Stimulated activated effector memory CD8-positive, alpha-beta T cell treated with anti-CD3 and anti-CD28 coated beads, Interleukin-12 subunit alpha, Interleukin-12 subunit beta, amount 100 ng/mL, for 72 hours (primary cell): ENCODE results near the gene APOL1.
A peak's percentile ranks its signal among the peaks of the same experiment; 100 is the strongest.

Experiments used
- ATAC-seq: fragments of 150-1000 bp; cut with Tn5 transposase; 2 replicates; pipeline ENCODE4 v1.10.0; 2021
- DNase-seq, 2 donors: peaks; one replicate each; pipeline ENCODE4 v3.0.0; 2021 to 2022; ENCODE audit warnings: low spot score in 2 of 2
- H3K27ac Mint-ChIP-seq: one replicate; pipeline ENCODE4 v1.8.0; 2022; ENCODE audit warnings: mild to moderate bottlenecking, mixed read lengths
- H3K36me3 Mint-ChIP-seq: one replicate; pipeline ENCODE4 v1.8.0; 2022; ENCODE audit warnings: mild to moderate bottlenecking, mixed read lengths
- H3K4me1 Mint-ChIP-seq: one replicate; pipeline ENCODE4 v1.8.0; 2022; ENCODE audit warnings: mixed read lengths
- H3K4me3 Mint-ChIP-seq: one replicate; pipeline ENCODE4 v1.8.0; 2022; ENCODE audit warnings: mild to moderate bottlenecking, mixed read lengths
- H3K9me3 Mint-ChIP-seq: one replicate; pipeline ENCODE4 v1.8.0; 2022; ENCODE audit warnings: mixed read lengths

Gene APOL1

DNA sequence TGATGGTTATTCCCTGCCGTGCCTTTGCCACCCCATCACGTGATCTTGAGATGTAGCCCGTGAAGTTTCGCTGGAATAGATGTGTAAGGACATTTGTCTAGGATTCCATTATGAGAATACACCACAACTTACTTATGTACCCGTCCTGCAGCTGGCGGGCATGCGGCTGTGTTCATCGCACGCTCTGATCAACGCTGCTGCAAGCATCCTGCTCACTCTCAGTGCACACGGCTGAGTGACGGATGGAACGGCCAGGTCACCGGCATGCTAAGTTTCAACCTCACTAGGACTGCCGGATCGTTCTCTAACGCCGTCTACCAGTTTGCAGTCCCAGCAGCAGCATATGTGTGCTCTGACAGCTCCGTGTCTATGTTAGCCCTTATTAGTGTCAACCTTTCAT lies 44.6 kb downstream of the APOL1 start:
- peaks cover 100% of the 10 kb centered on the region for H3K36me3 Mint-ChIP-seq
- DNase-seq (no peak), ATAC-seq (no peak)

DNA sequence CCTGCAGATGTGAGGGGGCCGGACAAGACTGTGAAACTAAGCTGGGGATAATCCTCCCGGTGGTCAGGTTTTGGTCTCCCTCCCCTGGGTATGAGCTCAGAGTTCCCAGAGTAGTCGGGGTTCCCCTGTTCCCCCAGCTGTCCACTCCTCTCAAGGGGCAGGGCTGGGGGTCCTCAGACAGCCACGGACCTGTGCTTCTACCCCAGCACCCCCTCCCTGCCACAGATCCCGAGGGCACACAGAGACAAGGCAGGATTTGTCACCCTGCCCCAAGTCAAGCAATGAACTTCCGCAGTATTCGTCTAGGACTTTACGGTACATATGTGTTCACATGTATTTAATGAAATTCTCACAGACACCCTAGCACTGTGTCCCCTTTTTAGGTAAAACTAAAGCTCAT lies 45.2 kb downstream of the APOL1 start:
- no peak for DNase-seq
- Mint-ChIP-seq H3K4me1 (peaks cover 37% of the 10 kb centered on the region), H3K36me3 (peaks cover 100% of the 10 kb centered on the region), H3K9me3 (no peaks in the 10 kb centered on the region), H3K4me3 (no peak overlapping the region), H3K27ac (no peak overlapping the region)
- no peak for ATAC-seq

More for the DNA sequence above, 44.6 kb downstream of the APOL1 start:
- Mint-ChIP-seq H3K4me1 (peaks cover 42% of the 10 kb centered on the region), H3K9me3 (no peaks in the 10 kb centered on the region), H3K27ac (peak overlapping the region; percentile 81), H3K4me3 (no peak overlapping the region)

DNA sequence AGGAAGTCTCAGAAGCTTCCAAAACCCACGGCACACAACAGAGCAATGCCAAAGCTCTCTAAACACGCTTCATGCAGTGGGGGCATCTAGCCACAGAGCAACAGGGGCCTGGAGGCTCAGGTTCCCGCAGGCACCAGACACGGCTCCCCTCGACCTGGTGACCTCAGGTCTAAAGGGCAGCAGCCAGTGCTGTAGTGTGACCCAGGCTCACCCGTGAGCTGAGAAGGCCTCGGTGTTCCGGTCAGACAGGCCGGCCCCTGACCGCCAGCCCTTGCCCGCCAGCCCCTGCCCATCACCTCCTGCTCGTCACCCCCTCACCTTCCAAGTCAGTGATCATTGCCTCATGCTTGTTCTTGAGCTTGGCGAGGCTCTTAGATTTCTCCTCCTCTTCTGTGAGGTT lies 45.7 kb downstream of the APOL1 start:
- no peak for ATAC-seq
- H3K36me3 Mint-ChIP-seq = peaks cover 100% of the 10 kb centered on the region
- no peak for DNase-seq
- no peaks in the 10 kb centered on the region for H3K9me3 Mint-ChIP-seq
- no peak overlapping the region for H3K4me3 Mint-ChIP-seq
- H3K4me1 Mint-ChIP-seq = peaks cover 32% of the 10 kb centered on the region
- no peak overlapping the region for H3K27ac Mint-ChIP-seq

DNA sequence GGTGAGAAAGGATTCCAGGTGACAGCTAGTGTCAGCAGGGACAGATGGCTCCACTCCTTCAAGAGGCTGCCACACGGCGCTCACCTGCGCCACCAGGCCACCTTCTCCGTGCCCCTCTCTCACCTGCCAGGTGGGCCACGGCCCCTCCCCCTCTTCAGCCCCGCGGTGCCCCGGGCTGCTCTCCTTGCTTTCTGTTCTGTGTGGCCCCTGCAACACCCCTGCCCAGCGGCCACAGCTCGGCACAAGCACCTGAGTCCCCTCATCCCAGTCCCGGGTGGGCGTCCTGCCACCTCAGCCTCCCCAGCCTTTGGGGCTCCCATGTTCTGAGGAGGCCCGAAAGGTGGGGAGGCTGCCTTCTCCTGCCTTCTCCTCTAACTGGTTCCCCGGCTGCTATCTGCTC lies 46.4 kb downstream of the APOL1 start:
- DNase-seq = no peak
- Mint-ChIP-seq H3K27ac (peak overlapping the region; percentile 85), H3K4me3 (no peak overlapping the region), H3K9me3 (no peaks in the 10 kb centered on the region), H3K4me1 (peaks cover 29% of the 10 kb centered on the region), H3K36me3 (peaks cover 100% of the 10 kb centered on the region)
- no peak for ATAC-seq

DNA sequence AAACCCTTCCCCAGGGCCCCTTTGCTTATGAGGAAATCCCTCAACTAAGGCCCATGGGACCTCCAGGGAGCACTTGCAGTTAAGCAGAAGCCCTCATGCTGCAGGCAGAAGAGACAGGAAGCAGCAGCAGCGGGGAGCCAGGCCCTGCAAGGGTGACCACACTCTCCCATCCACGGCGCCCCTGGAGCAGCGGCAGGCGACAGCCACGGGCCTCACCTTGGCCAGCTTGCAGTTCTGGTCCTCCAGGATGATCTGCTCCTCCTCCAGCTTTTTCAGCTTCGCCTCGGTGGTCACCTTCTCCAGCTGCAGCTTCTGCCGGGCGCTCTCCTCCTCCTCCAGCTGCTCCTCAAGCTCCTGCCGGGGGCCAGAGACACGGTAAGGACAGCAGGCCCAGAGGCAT lies 47.0 kb downstream of the APOL1 start:
- H3K9me3 Mint-ChIP-seq = no peaks in the 10 kb centered on the region
- no peak overlapping the region for H3K4me3 Mint-ChIP-seq
- no peak for ATAC-seq
- no peak for DNase-seq
- peaks cover 23% of the 10 kb centered on the region for H3K4me1 Mint-ChIP-seq
- H3K27ac Mint-ChIP-seq = peak overlapping the region; percentile 85
- peaks cover 100% of the 10 kb centered on the region for H3K36me3 Mint-ChIP-seq

DNA sequence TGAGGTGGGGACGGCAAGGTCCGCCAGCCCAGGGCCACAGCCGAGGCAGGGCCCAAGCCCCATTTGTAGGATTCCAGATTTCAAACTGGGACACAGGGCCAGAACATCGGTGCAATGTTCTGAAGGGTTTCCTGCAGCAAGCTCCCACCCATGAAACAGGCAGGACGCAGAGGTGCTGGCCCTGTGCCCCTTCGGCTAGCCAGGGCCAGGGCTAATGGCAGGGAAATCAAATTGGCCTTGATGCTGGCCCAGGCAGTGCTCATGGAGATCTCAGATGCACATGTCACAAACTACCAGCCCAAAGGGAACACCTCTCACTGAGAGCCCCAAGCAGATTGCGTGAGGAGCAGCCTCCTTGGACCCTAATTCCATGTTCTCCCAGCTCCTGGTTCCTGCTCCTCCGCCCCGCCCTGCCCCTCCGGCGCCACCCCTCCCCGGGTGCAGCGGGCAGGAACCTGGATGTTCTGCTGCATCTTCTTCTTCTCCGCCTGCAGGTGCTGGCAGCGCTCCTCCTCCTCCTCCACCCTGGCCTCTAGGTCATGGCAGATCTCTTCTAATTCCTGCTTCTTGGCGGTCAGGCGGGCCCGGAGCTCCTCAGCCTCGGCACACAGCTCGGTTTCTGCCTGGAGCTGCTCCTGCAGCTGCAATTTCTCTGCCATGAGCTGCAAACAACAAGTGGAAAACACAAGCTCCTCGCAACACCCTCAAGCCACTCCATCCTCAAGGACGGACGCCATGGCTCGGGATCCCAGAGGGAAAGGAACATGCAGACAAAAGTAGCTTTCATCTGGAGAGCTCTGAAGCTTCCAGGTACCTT lies 47.7 kb downstream of the APOL1 start:
- ATAC-seq (no peak), DNase-seq (no peak)
- H3K9me3 Mint-ChIP-seq = no peaks in the 10 kb centered on the region
- H3K36me3 Mint-ChIP-seq = peaks cover 100% of the 10 kb centered on the region
- peak overlapping the region; percentile 85 for H3K27ac Mint-ChIP-seq
- no peak overlapping the region for H3K4me3 Mint-ChIP-seq
- H3K4me1 Mint-ChIP-seq = peaks cover 17% of the 10 kb centered on the region

DNA sequence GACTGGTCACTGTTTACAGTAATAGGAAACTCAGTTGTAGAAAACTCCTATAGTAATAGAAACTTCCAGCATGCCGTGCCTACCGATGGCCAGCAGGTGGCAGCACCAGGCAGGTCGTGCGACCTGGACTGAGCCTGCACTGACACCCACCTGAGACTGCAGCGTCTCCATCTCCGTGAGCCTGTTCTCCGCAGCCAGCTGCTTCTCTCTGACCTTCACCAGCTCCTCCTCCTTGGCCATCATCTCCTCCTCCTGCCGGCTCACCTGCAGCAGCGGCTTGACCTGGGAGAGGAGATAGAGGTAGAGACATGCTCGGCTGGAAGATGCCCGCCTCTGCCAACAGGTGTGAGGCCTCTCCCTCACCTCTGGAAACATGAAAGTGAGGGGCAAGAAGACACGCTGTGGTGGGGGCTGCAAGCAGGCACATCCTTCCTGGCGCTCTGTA lies 48.5 kb downstream of the APOL1 start:
- DNase-seq (peak; percentile 75 to 89), ATAC-seq (peak; percentile 86)
- Mint-ChIP-seq H3K4me1 (peaks cover 11% of the 10 kb centered on the region), H3K36me3 (peaks cover 100% of the 10 kb centered on the region), H3K27ac (peak overlapping the region; percentile 85), H3K4me3 (no peak overlapping the region), H3K9me3 (no peaks in the 10 kb centered on the region)

DNA sequence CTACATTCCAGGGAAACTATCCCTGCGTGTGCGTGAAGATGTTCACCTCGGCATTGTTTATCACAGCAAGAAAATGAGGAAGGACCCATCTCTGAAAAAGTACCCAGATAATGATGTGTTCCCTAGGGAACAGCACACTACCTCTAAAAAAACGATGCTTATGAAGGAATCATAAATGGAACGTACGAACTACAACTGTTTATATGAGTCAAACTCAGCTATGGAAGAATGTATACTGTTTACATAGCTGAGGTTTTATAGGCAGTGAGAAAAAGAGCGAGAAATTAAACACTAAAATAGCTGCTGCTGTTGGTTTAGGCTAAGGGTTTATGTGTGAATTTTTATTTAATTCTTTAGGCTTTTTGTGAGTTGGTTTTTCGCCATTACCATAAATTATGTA lies 48.9 kb downstream of the APOL1 start:
- peaks cover 100% of the 10 kb centered on the region for H3K36me3 Mint-ChIP-seq
- no peak overlapping the region for H3K4me3 Mint-ChIP-seq
- ATAC-seq (no peak), DNase-seq (no peak)
- H3K27ac Mint-ChIP-seq = peak overlapping the region; percentile 85
- H3K9me3 Mint-ChIP-seq = no peaks in the 10 kb centered on the region
- H3K4me1 Mint-ChIP-seq = peaks cover 11% of the 10 kb centered on the region

DNA sequence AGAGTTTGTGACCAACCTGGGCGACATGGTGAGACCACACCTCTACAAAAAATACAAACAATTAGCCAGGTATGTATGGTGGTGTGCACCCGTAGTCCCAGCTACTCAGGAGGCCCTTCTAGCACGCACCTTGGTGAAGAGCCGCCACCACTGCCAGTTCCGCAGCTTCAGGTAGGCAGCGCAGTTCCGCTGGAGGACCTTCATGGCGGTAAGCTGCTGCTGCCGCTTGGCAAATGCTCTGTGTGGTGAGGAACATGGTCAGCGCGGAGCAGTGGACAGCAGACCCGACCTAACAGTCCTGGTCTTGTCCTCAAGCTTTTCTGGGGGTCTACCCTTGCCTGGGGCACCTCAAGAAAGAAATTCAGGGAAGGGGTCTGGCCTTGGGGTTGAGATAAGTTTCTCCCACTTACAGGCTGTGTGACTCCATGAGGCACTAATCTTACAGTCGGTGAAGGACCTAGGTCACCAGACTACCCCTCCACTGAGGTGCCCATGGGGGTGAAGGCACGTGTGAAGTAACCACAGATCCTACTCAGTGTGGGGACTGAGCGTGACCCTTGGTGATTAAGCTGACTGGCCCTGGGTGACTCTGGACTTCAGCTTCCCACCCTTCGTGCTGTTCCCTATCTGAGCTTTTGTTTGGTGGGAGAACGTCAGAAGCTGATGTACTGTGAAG lies 49.6 kb downstream of the APOL1 start:
- peak overlapping the region; percentile 82 for H3K27ac Mint-ChIP-seq
- DNase-seq = no peak
- peaks cover 5% of the 10 kb centered on the region for H3K4me1 Mint-ChIP-seq
- H3K36me3 Mint-ChIP-seq = peaks cover 100% of the 10 kb centered on the region
- no peak overlapping the region for H3K4me3 Mint-ChIP-seq
- no peaks in the 10 kb centered on the region for H3K9me3 Mint-ChIP-seq
- no peak for ATAC-seq

DNA sequence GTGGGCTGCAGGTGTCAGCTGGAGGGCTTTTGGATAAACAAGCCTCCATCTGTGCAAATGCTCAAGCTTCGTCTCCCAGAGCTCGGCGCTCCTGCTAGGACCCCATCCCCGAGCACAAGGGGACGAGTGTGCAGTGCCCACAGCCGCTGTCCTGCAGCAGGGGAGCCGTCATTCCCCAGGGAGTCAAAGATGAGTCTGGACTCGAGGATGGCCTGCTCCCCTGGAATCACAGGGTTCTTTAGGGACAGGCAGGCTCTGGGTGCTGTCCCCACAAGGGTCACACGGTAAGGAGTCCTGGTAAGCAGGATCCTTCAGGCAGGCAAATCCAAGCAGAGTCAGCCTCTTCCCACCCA lies 50.2 kb downstream of the APOL1 start:
- H3K36me3 Mint-ChIP-seq = peaks cover 100% of the 10 kb centered on the region
- no peak for ATAC-seq
- no peak overlapping the region for H3K4me3 Mint-ChIP-seq
- peaks cover 5% of the 10 kb centered on the region for H3K4me1 Mint-ChIP-seq
- no peak for DNase-seq
- peak overlapping the region; percentile 82 for H3K27ac Mint-ChIP-seq
- no peaks in the 10 kb centered on the region for H3K9me3 Mint-ChIP-seq

DNA sequence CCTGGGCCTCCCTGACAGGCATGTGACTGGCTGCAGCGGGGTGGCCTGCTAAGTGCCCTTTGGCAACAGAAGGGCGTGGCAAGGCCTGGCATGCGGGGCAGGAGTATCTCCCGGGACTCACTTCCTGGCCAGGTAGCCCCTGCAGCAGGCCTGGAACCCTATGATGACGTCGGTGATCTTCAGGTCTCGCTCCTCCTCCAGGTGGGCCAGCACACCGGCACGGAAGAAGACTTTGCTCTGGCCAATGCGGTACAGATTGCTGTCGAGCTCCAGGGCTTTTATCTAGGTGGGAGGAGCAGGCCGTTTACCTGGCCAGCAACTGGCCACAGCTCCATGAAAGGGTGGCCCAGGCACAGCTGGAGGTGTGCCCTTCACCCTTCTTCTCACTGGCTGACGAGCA lies 50.9 kb downstream of the APOL1 start:
- peaks cover 11% of the 10 kb centered on the region for H3K4me1 Mint-ChIP-seq
- peak overlapping the region; percentile 82 for H3K27ac Mint-ChIP-seq
- H3K4me3 Mint-ChIP-seq = no peak overlapping the region
- DNase-seq (no peak), ATAC-seq (no peak)
- peaks cover 100% of the 10 kb centered on the region for H3K36me3 Mint-ChIP-seq
- no peaks in the 10 kb centered on the region for H3K9me3 Mint-ChIP-seq

DNA sequence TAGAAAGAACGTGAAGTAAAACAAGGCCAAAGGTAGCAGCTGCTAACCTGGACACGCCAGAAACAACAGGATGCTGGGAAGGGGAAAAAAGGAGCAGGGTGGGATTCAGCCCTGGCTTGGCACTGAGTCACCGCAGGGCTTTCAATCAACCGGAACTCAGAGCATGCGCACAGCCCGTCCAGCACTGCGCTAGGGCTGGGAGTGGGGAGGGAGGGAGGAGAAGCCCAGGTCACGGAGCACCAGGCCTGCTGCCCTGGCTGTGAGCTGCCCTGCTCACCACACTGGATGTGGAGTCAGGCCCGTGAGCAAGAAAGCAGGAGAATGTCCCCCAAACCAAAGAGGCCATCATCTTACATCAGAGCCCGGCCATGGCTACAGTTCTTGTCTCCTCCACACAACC lies 51.5 kb downstream of the APOL1 start:
- peaks cover 100% of the 10 kb centered on the region for H3K36me3 Mint-ChIP-seq
- DNase-seq (no peak), ATAC-seq (no peak)
- H3K4me1 Mint-ChIP-seq = peaks cover 15% of the 10 kb centered on the region
- no peaks in the 10 kb centered on the region for H3K9me3 Mint-ChIP-seq
- peak overlapping the region; percentile 82 for H3K27ac Mint-ChIP-seq
- no peak overlapping the region for H3K4me3 Mint-ChIP-seq

DNA sequence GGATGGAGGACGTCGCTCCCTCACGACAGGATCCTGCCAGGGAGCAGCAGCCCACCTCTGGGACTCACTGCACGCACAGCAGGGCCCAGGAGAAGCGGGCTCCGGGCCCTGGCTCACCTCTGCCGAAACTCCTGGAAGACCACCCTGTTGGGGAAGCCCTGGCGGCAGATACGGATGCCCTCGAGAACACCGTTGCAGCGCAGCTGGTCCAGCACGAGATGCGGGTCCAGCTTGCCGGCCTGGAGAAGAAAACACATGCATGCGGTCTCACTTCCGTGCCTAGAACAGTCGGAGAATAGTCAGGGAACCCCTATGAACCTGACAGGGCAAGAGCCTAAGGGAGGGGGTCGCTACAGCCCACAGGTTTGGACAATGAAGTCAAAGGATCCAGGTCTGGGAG lies 52.9 kb downstream of the APOL1 start:
- peak overlapping the region; percentile 82 for H3K27ac Mint-ChIP-seq
- ATAC-seq = no peak
- H3K36me3 Mint-ChIP-seq = peaks cover 100% of the 10 kb centered on the region
- peaks cover 12% of the 10 kb centered on the region for H3K4me1 Mint-ChIP-seq
- H3K9me3 Mint-ChIP-seq = no peaks in the 10 kb centered on the region
- DNase-seq = no peak
- no peak overlapping the region for H3K4me3 Mint-ChIP-seq

DNA sequence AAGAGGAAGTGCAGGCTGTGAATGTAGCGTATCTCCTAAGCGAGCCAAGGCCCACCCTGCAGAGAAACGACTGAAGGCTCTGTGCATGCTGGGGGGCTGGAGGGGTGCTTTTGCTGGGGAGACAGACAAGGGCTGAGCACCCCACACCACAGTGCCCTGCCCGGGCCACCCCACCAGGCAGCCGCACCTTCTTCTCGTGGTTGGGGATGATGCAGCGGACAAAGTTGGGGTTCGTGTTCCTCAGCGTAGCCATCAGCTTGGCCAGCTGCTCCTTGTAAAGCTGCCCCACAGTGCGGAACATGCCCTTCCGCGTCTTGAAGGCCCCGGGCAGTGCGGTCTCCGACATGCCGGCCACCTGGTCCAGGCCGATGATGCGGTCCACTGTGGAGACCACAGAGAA lies 53.3 kb downstream of the APOL1 start:
- H3K4me1 Mint-ChIP-seq = peaks cover 10% of the 10 kb centered on the region
- no peak overlapping the region for H3K4me3 Mint-ChIP-seq
- ATAC-seq (no peak), DNase-seq (no peak)
- H3K27ac Mint-ChIP-seq = peak overlapping the region; percentile 58
- H3K36me3 Mint-ChIP-seq = peaks cover 100% of the 10 kb centered on the region
- no peaks in the 10 kb centered on the region for H3K9me3 Mint-ChIP-seq

DNA sequence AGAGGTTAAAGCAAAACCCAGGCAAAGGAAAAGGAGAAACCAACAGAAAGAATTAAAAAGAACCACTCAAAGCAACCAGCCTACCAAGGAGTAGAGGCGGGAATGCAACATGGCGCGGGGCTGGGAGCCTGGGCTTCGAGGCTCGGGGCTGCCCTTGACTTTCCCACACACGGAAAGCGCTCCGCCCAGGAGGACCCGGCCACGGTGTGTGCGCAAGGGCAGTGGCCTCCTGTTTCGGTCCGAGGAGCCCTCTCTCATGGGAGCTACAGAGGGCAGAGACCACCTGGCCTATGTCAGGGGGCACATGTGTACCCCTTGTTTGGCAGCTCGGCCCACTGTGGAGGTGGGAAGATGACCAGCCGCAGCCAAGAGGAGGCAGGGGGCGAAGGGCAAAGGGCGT lies 55.9 kb downstream of the APOL1 start:
- H3K27ac Mint-ChIP-seq = peak overlapping the region; percentile 87
- no peak overlapping the region for H3K4me3 Mint-ChIP-seq
- ATAC-seq = no peak

More for the DNA sequence above, 55.9 kb downstream of the APOL1 start:
- Mint-ChIP-seq H3K9me3 (no peaks in the 10 kb centered on the region), H3K4me1 (peaks cover 20% of the 10 kb centered on the region), H3K36me3 (peaks cover 100% of the 10 kb centered on the region)
- no peak for DNase-seq
